IPS-NIHi11 (cell line): ENCODE measurements around the gene KRT86.
"Not testable (repeated sequence)": the region's sequence is repeated elsewhere in the genome, so short reads cannot be mapped to it uniquely, and the experiment has no call there.

Source experiments
- DNase-seq: peaks from one replicate; pipeline ENCODE4 v3.0.0; 2012; ENCODE audit warnings: mixed read lengths, low spot score

The KRT86 gene

DNA sequence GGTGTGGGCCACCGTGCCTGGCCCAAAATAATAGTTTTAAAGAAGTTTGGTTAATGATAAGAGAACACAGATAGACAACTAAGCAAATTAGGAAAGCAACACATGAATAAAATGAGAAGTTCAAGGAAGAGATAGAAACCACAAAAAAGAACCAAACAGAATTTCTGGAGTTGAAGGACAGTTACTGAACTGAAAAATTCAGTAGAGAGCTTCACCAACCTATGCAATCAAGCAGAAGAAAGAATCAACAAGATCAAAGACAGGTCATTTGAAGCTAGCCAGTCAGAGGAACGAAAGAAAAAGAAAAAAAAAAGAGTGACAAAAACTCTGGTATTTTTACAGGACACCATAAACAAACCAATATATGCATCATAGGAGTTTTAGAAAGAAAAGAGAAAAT is 62.2 kb downstream of the KRT86 start:
- no peak for DNase-seq

DNA sequence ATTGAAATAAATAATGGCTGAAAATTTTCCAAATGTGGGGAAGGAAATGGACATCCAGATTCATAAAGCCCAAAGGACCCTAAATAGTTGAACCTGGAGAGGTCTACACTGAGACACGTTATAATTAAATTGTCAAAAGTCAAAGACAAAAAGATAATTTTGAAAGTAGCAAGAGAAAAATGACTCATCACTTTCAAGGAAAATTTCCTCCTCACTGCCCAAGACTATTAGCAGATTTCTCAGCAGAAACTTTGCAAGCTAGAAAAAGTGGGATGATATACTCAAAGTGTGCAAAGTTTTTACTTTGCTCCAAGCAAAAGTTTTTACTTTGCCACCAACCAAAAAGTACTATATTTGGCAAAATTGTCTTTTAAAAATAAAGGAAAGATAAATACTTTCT is 62.6 kb downstream of the KRT86 start:
- DNase-seq, result no peak

DNA sequence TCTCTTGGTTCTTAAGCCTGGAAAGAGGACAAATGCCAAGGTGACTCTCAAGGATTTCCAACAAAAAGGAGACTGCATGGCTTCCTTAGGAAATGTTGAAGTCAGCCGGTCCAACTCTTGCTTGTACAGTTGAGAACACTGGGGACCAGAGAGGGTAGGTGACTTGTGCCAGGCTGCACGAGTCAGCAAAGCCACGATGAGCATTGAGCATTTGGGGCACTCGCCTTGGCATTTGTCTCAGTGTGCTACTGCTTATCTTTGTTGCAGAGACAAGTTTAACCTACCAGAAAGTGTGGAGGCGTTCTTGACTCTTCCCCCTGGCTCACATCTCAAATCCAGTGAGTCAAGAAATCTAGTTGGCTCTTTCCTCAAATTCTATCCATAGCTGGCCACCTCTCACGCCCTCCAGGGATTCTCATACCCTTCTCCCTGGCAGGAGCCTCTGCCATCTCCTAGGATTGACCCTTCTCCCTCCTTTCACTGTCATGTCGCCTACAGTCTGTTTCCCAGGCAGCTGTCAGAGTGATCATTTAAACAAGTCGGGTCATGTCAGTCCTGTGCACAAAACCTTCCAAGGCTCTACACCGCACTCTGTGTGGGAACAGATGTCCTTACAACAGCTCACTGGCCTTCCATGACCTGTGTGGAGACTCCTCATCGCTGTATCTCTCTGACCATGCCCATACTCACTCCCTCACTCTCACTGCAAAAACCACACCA is 64.0 kb downstream of the KRT86 start:
- DNase-seq, result no peak

DNA sequence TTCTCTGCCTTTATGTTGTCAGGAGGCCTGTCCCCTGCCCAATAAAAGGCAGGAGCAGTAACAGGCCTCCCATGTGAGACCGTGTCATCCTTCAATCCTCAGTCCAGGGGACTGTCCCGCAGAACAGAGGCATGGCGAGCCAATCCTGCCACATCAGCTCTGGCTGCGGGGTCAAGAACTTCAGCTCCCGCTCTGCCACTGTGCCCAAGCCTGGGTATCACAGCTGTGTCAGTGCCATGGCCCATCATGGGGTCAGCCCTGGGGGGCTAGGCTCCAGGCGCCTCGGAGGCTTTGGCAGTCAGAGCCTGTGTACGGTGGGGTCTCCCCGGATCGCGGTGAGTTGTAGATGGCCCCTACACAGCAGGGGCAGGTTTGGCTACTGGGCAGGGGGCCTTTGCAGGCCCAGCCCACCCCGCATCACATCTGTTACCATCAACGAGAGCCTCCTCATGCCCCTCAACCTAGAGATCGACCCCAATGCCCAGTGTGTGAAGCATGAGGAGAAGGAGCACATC is 66.7 kb downstream of the KRT86 start:
- DNase-seq, result no peak

DNA sequence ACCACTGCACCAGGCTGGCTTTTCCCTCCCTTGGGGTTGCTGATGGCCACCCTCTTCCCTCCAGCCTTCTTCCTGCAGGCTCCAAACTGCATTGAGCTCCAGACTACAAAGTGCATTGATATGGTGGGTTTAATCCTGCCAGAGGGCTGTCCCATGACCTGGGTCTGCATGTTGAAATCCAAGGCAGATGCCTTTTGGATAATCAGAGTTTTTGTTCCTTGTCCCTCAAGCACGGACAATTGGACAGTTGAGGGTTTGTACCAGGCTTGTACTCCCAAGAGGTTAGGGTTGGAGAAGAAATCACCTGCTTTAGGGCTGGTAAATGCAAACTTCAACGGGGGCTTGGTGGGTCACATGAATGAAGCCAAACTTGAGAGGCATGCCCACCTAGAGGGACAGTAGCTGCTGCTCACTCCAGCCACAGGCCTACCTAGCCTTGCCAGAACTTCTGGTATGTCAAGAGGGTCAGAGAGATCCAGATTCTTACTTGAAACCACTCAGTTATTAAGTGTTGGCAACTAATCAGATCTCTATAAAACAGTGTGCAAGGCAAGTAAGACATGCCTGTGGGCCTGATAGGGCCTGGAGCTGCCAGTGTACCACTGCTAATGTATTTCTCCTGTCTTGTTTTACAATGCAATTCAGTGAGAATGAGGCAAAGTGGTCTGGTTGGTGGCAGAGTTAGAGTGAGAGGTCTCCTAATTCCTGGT is 68.5 kb downstream of the KRT86 start:
- DNase-seq, result no peak

DNA sequence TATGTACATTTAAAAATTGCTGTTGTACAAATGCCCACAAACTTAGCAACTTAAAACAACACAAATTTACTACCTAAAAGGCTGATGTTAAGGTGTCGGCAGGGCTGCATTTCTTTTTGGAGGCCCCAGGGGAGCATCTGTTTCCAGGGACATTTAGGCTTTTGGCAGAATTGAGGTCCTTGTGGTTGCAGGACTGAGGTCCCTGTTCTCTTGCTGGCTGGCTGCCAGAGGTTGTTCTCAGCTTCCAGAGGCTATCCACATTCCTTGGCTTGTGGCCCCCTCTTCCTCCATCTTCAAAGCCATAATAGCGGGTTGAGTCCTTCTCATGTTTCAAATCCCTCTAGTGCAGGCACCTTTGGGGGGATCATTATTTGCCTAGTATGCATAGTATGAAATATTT is 69.1 kb downstream of the KRT86 start:
- DNase-seq, result no peak

DNA sequence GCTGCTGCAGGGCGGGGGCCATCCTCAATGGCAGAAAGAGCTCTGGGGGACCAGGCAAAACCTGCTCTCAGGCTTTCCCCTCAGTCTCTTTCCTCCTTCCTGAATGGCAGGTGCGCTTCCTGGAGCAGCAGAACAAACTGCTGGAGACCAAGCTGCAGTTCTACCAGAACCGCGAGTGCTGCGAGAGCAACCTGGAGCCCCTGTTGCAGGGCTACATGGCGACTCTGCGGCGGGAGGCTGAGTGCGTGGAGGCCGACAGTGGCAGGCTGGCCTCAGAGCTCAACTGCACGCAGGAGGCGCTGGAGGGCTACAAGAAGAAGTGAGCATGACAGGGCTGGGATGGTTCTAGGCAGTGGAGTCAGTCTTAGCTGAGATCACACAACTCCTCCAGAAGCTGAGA is 69.7 kb downstream of the KRT86 start:
- DNase-seq, result no peak

DNA sequence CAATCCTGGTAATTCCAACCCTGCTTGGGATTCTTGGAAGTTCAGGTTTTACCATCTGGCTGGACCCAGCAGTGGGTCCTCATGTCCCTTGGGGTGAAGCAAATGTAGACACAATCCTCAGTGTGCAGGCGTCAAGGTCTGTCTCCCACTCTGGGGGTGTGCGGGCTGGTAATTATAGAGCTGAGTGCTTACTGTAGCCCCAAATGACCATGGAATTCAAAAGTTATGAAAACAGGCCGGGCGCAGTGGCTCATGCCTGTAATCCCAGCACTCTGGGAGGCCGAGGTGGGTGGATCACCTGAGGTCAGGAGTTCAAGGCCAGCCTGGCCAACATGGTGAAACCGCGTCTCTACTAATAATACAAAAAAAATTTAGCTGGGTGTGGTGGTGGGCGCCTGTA is 70.6 kb downstream of the KRT86 start:
- DNase-seq, result not testable (repeated sequence)

DNA sequence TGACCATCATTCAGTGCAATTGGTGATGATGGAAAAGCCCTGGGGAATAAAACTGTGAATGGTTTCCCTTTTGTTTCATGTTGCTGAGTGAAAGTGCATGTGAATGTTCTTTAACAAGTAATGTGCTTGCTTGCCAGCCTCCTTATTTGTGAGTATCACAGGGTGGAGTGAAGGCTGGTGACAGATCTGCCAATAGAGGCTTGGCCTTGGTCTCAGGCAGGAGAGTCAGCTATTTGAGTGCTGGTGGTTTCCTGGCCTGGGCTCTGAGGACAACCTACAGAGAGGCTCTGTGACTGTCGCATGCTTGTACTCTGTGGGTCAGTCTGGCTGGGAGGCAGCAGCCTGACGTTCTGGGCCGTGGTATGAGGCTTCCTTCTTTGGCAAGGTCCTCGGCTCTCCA is 72.1 kb downstream of the KRT86 start:
- no peak for DNase-seq

DNA sequence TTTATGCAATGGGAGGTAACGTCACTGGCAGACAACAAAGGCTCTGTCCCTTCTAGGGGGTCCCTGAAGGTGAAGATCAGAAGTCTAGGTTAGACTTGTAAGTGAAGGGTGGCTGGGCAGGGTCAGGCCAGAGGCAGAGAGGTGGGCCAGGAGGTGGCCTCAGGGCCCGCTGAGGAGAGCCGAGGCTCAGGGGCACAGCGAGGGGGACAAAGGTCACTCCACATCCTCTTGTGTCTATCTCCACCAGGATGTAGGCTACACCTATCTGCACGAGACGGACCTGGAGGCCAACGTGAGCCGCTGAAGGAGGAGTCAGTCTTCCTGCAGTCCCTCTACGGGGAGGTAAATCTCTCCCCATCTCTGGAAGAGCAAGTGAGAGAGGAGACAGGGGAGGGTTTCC is 72.6 kb downstream of the KRT86 start:
- DNase-seq, result no peak

DNA sequence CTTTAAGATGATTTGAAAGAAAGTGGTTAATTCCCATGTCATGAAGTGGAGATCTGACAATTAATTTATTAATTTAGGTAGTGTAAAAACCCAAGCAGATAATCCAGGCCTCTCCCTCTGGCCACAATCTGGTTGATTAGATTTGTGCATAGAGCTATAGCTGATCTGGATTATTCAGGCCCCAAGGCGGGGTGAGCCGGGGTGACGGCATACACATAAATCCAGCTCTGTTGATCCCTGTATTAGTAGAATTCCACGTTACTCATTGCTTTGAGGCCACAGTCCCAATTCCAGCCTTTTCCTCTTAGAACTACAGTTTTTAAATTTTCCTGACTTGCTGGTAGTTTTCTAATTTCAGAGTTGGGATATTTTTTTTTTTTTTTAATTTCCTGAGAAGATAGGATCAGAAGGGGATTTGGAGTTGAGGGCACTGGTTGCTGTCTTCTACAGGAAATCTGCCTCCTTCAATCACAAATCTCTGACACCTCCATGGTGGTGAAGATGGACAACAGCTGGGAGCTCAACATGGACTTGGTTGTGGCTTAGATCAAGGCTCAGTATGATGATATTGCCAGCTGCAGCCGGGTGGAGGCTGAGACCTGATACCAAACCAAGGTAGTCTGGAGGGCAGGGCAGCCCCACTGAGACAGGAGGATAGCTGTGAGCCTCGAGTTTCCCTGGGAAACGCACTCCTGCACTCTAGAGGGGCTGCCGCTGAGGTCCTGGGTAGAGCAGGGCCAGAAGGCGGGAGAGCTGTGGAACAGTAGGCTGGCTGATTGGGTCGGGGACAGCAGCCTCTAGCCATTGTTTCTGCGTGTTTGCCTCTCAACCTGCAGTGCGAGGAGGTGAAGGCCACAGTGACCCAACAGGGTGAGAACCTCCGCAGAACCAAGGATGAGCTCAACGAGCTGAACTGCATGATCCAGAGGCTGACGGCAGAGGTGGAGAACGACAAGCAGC is 73.4 kb downstream of the KRT86 start:
- DNase-seq, result no peak

DNA sequence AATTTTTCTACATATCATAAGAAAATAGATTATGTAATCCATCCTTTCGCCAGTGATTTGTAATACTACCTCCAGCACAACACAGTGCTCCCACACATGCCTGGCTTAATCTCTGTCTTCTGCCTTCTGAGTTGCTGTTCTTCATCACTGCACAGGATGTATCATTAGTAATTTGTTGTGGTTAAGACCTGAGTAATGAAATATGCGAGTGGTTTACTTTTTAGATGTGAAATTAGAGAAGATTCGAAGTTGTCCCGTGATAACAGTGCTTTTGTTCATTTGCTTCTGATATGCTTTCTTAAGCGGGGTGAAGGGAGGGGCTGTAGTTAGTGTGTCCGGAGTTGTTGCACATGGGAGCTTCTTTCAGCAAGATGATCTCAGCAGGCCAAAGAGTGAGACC is 74.8 kb downstream of the KRT86 start:
- DNase-seq, result no peak

DNA sequence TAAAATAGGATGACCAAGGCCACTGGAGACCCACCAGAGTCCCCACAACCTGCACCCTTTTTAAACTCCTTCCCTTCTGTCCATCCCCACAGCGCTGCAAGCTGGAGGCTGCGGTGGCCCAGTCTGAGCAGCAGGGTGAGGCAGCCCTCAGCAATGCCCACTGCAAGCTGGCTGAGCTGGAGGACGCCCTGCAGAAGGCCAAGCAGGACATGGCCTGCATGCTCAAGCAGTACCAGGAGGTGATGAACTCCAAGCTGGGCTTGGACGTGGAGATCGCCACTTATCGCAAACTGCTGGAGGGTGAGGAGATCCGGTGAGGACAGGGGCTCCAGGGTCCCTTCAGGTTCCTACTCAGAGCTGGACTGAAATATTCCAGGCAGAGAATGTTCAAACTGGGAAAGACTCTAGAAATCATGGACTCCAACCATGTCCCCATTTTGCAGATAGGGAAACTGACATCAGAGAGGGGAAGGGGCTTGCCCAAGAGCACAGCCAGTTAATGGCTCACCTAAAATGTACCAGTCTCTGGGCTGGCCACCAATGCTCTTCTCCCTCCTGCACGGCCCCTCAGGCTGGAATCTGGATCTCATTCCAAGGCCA is 75.7 kb downstream of the KRT86 start:
- DNase-seq, result no peak

DNA sequence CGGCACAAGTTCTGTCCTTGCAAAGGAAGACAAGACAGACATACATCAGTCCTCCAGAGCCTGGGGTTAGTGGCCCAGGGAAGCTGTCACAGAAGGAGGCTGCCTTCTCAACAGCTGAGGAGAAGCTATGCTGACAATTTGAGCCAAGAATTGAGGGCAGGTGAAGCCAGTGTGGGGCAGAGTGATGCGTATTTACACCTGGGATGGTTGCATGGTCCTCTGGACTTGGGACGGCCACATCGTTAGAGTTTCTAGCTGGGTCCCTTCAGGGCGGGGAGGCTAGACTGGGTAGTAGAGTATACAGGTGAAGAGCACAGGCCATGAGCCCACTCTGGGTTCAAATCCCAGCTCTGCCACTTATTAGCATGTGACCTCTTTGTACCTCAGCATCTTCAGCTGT is 76.3 kb downstream of the KRT86 start:
- DNase-seq, result no peak

DNA sequence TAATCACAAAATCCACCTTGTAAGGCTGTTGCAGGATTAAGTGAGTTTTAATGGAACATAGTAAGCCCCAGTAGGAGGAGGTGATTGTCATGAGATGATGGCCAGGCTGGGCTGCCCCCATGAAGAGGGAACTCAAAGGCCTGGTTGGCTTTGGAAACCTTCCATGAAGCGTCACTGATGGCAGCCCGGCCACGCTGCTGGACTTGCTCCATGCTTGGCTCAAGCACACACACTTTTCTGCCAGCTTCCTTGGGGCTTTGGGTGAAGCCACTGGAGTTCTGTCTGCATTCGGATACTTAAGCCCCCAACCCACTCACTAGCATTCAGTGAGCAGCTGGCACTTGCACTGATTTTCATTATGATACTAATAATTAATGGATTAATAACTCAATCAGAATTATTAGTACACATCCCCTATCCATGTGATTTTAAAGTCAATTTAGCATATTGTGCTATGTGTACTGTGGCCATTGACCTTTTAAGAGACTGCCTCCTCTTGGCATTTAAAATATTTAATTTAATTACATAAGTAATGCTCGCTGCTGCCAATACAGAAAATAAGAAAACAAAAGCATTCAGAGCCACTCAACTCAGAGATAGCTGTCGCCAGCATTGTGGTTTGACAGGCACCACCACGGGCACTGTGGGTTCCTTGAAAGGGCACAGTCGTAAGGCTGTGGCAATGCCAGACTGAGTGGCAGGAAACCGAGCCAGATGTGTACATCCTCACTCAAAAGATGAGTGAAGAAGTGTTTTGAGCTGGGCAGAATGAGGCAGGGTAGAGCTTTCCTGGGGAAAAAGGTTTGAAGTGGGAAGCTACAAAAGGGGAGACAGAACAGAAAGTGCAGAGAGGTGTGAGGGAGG is 77.0 kb downstream of the KRT86 start:
- DNase-seq, result no peak

DNA sequence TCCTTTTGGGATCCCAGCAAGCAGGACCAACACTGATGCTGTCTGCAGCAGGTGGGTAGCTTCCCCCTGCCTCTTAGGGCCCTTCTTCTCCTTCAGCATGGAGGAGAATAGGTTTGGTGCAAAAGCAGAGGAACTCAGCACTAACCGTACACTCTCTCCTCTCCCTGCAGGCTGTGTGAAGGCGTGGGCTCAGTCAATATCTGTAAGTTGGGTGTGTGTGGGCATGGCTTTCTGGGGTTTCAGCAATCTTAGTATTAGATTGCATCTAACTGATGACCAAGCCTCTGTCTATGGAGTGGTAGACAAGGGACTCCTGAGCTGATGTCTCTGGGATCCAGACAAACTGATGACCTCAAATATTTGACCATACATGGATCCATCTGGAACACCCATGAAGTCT is 78.5 kb downstream of the KRT86 start:
- DNase-seq, result no peak

DNA sequence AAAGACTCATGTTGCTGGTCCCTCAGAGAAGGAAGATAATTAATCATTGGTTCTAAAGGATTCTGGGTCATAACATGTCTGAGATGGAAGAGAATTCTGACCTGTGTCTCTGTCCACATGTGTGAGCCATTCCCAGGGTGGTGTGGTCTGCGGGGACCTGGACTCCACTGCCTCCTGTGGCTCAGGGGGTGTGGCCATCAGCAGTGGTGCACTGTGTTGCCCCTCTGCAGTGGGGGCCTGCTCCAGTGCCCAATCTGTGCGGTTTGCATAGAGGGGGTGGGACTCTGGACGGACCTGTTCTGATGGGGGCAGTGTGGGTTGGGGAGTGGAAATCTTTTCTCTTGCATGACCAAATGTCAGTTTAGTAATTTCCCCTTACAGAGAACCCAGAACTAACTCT is 79.3 kb downstream of the KRT86 start:
- no peak for DNase-seq

DNA sequence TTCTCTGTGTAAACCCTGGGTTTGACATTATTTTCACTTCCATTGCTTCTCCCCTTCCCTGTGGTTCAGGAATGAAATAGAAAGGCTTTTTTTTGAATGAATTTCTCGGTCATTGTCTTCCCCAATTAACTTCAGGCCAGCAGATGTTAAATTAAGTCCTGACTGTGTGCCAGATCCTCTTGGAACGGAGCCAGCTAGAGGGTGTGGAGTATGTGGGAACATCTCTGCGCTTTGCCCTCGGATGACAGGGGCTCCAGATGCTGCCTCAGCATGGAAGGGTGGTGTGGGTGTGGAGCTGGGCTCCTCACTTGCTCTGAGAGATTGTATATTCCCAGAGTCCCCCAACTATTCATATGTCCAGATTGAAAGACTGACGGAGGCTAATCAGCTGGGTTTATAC is 79.8 kb downstream of the KRT86 start:
- DNase-seq, result no peak

DNA sequence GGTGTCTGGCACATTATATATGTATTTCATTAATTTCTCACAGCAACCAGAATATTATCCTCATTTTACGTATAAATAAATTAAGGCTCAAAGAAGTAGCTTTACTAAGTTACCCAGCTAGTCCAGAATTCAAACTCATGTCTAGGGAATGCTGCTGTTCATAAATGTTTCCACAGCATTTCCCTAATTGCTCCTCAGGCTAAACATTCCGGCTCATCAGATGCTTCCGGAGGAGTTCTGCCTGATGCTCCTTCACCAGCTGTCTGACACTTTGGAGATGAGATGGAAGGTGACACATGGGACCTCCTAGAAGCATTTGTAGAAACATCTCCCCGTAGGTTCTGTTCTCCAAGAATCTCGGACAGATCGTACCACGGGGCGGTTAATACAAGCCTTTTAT is 80.7 kb downstream of the KRT86 start:
- DNase-seq, result no peak

DNA sequence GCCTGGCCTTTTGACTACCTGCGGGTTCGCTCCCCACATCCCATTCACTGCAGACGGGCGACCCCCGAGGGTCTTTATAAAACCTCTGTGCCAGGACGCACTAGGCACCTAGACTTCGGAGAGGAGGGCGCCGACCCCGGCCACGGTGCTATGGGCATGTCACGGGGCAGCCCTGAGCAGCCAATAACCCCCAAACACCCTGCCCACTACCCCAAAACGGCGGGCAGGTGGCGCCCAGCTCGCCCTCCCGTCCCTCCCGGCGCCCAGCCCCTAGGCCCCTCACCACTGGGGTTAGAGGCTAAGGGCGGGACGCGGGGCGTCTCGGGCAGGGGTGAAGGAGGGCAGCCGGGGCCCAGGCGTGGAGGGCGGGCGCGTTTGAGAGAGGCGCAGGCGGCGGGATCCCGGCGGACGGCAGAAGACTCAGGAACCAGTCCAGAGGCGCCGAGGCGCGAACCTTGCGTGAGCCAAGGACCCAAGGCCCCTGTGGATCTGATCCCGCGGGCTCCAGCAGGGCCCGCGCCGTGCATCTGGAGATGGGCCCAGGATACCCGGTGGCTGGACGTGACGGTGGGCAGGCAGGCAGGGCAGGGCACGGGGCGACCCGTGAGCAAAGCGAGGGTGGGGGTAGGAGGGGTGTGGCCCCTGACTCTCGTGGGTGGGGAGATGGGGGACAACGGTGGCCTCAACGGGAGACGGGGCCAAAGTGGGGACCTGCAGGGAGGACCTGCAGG is 81.8 kb downstream of the KRT86 start:
- no peak for DNase-seq
